NCI-H446 treated with DMSO at 0.1 percent for 48 hours (cell line): ENCODE data around the gene ZC3H7A.
"Not testable (repeated sequence)": the region's sequence is repeated elsewhere in the genome, so short reads cannot be mapped to it uniquely, and the experiment has no call there.

ENCODE experiments used
- DNase-seq: peaks from one replicate; lab custom pipeline; 2025; lab: John Stamatoyannopoulos, UW

The ZC3H7A gene

DNA sequence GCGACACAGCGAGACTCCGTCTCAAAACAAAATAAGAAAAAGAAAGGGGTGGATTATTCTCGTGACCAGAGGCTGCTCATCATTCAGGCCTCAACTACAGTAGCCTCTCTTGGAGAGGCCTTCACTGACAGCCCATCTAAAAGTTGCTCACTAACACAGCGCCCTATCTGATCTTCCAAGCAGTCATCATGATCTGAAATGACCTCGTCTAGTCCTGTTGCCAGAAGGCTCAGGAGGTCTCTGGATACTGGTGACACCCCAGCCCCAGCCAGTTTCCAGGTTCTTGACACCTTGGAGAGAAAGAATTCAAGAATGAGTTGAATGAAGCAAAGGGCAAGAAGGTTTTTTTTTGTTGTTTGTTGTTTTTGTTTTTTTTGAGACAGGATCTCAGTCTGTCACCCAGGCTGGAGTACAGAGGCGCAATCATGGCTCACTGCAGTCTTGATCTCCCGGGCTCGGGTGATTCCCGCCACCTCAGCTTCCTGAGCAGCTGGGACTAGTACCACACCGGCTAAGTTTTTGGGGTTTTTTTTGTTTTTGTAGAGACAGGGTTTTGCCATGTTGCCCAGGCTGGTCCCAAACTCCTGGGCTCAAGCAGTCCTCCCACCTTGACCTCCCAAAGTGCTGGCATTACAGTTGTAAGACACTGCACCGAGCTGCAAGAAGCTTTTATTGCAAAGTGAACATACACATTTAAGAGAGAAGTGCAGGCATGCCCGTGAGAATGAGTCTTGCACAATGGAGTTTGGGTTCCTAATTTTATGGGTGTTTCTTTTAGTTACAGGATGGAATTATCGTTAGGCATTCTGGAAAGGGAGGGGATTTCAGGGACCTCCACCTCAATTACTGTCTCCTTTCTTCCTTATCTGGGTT, 2.7 kb upstream of the ZC3H7A start:
- DNase-seq = no peak

DNA sequence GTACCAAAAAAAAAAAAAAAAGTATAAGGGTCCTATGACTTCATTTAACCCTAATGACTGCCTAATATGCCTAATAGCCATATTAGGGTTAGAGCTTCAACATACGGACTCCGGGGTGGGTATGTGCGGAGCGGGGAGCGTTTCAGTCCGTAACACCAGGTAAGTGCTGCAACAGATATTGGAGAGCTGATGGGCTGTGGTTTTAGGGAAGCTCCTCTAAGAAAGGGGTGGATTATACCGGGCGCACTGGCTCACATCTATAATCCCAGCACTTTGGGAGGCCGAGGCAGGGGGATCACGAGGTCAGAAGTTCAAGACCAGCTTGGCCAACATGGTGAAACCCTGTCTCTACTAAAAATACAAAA, 1.9 kb upstream of the ZC3H7A start:
- no peak for DNase-seq

DNA sequence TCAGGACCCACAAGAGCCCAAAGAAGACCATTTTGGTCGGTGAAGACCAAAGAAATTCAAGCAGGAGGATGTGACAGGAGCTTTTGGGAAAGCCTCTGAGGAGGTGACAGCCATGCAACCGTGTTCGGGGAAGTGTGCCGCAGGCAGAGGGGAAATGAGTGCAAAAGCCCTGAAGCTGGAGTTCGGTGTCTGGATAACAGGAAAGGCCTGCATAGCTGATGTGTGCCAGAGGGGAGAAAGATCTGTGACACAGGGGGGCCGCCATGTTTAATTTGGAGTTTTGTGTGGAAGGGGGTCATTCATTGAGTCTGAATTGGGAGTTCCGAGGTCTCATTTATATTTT, 870 bp upstream of the ZC3H7A start:
- no peak for DNase-seq

DNA sequence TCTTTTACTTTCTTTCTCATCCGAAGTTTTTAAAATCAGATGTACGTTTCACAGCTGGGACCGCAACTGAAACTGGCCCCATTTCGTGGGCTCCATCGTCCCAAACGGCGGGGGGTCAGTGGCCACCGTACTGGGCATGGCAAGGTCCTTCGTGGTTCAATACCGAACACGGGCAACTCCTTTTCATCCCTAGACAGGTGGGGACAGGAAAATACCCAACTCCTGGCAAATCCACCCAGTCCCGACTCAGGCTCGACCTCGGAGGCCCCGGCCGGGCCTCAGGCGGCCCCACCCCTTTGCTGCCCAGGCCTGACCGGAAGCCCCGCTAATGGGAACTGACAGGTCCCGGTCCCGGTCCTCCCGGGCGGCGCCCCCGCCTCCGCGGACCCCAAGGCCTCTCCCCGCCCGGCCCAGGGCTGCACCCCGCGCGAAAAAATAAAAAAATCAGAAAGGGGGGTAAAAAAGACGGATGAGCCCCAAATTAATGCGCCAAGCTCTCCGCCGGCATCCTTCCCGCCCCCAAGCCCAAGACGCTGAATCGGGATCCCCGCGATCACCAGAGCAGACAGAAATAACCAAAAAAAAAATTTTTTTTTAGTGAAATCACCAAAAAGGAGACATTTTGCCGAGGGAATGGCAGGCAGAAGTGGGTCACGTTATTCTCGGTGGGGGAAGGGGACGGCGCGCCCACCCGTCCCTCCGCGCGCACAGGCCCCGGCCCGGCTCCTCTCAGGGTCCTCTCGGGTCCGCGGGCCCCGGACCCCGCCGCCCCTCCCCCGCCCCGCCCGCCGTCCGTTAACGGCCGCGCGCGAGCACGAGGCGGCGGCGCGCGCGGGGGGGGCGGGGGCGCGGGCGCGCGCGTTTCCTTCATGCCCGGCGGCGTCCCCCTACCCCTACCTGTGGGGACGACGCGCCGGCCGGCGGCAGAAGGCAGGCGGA, 562 bp downstream of the ZC3H7A start:
- DNase-seq = no peak

DNA sequence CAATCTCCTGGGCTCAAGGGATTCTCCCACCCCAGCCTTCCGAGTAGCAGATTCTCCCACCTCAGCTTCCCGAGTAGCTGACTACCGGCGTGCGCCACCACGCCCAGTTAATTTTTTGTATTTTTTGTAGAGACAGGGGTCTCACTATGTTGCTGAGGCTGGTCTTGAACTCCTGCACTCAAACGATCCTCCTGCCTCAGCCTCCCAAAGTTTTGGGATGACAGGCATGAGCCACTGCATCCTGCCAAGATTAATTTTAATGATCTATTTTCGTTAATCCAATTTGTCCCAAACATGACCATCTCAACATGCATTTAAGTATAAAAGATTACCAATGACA, 1.2 kb downstream of the ZC3H7A start:
- DNase-seq = no peak

DNA sequence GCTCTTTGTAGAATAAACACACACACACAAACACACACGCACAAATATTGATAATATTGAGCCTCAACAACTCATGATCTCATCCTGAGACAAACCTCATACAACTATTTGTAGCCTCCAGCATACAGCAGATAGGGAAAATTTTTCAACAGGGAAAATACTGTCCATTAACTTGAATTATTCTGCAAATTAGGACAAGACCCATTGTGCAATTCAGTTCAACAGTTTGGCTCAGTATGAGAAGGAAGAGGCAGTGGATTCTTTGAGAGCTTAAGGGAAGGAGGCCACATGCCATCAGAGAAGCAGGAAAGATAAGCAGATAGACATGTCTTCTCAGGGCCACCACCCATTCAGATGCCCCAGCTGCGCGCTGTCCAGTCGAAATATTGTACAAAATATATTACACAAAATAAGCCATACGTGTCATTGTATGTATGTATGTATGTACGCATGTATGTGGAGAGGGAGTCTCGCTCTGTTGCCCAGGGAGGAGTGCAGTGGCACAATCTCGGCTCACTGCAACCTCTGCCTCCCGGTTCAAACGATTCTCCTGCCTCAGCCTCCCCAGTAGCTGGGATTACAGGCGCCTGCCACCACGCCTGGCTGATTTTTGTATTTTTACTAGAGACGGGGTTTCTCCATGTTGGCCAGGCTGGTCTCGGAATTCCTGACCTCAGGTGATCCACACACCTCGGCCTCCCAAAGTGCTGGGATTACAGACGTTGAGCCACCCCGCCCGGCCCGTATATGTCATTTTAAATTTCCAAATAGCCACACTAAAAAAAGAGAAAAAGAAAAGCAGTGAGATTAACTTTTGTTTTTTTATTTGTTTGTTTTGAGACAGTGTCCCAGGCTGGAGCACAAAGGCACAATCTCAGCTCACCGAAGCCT, 1.8 kb downstream of the ZC3H7A start:
- no peak for DNase-seq

DNA sequence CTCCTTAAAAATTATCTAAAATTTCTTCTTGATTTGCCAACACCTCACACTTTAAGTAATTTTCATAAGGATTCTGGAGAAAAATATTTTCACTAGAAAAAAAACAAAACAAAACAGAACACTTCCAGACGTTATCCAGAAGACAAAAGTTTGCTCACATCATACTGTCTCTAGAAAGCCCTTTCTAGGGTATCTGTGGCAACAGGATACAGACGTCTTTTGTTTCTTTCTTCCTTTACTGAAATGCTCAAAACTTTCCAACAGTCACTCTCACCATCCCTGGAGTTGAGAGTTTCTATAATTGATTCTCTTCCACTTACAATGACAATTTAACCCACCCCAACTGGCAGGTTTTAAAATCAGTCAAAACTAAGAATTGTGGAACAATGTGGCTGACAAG, 2.6 kb downstream of the ZC3H7A start:
- no peak for DNase-seq

DNA sequence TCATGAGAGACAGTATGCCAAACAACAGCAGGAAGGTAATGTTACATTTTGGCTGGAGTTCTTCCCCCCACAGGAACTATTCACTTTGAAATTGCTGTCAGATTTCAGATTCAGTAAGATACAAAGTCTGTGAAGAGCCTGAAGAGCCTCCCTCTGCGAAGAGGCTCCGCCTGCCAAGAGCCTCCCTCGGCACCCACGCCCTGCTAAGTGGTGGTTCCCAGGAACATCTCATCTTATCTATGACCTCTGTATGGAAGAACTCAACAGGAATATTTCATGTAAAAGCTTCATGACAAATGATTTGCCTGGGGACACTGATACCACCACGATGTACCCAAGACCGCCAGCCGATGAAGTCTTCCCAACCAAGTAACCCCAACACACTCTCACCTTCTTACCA, 3.2 kb downstream of the ZC3H7A start:
- no peak for DNase-seq

DNA sequence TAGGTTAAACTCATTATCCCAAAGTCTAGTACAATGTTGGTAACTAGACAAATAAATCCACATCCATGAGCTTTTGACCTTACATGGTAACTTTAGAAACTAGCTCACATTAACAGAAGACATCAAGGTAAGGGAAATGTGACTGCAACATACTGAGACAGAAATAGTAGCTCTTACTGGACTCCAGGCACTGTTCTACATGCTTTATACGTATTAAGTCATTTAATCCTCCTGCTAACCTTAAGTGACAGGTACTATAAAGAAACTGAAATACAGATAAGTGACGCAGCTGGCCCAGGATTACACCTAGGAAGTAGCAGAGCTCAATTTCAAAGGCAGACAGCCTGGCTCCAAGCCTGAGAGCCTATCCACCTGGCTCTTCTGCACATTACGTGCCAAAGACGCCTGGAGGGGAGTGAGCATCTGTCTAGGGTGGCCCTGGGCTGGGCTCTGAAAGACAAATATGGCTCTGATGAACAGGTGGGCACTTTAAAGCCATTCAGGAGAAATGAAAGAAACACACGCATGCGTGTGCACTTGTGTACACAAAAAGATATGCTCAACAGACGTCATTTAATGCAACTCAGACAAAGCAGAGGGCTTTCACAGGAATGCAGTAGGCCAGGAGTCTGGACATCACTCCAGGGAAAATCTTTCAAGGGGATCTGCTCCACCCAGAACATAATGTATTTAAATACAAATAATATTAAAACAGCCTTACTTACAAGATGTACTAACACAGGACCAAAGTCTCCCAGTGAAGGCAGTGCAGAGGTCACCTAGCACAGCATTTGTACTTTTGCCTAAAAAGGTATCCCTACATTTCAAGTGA, 4.4 kb downstream of the ZC3H7A start:
- DNase-seq = no peak

DNA sequence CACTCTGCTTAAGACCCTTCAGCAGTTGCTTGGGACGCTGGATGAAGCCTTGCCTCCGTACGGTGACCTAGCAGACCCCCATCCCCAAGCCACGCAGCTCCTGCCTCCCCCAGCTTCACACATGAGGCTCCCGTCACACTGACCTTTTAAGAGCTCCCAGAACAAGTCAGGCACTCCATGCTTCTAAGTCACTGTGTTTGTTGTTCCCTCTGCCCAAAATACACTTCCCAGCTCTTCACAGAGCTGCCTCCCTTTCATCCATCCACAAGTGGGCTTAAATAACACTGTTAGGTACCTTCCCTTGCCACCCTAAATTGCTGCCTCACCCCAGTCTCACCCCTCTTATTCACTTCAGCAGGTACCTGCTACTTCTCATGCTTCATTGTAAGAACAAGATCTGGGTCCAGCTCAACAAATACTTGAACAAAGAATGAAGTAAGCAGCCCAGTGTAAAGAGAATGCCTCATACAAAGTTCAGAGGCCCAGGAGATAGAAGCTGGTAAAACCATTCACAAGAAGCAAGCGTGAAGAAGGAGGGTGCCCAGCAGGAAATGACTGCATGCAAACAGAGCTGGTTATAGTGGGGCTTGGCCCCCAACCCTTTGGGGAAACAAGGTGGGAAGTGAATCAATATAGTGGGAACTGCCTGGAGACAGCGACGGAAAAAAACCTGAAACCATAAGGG, 5.8 kb downstream of the ZC3H7A start:
- DNase-seq = no peak

DNA sequence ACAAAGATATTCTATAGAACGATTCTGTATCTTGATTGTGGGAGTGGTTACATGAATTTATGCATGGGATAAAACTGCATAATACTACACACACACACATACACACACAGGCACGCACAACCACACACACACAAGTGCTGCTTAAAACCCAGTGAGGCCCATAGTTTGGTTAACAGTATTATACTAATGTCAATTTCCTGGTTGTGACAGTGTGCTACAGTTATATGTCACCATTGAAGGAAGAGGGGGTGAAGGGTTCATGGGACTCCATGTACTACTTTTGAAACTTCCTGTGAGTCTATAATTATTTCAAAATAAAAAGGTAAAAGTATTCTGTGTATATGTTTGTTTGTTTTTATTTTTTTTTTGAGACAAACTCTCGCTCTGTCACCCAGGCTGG, 8.1 kb downstream of the ZC3H7A start:
- no peak for DNase-seq

DNA sequence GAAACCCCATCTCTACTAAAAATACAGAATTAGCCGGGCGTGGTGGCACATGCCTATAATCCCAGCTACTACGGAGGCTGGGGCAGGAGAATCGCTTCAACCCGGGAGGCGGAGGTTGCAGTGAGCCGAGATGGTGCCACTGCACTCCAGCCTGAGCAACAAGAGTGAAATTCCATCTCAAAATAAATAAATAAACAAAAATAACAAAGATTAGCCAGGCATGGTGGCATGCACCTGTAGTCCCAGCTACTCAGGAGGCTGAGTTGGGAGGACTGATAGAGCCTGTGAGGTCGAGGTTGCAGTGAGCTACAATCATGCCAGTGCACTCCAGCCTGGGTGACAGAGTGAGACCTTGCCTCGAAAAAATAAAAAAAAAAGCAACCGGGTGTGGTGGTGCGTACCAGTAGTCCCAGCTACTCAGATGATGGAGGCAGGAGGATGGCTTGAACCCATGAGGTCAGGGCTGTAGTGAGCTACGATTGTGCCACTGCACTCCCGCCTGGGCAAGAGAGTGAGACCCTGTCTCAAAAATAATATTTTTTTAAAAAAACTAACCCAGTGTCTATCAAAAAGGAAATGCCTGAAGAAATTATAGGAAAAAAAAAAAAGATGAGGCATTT, 12.0 kb downstream of the ZC3H7A start:
- DNase-seq = not testable (repeated sequence)

DNA sequence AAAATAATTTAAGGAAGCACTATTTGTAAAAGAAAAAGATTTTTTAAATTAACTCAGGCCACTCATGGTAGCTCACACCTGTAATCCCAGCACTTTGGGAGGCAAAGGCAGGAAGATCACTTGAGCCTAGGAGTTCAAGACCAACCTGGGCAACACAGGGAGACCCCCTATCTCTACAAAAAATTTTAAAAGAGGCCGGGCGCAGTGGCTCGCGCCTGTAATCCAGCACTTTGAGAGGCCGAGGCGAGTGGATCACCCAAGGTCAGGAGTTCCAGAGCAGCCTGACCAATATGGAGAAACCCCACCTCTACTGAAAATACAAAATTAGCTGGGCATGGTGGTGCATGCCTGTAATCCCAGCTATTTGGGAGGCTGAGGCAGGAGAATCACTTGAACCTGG, 12.7 kb downstream of the ZC3H7A start:
- not testable (repeated sequence) for DNase-seq

DNA sequence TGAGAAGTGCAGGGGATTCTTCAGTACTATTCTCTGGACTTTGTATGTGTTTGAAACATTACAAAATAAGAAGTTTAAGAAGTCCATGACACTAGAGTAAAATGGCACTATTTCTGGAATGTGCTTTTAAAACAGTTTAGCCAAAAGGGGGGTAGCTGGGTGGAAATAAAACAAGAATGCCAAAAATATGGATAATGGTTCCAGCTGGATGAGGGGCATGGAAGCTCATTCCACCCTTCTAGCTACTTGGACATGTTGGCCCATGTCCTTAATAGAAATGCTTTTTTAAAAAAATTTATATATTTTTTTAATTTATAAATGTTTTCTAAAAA, 13.1 kb downstream of the ZC3H7A start:
- no peak for DNase-seq

DNA sequence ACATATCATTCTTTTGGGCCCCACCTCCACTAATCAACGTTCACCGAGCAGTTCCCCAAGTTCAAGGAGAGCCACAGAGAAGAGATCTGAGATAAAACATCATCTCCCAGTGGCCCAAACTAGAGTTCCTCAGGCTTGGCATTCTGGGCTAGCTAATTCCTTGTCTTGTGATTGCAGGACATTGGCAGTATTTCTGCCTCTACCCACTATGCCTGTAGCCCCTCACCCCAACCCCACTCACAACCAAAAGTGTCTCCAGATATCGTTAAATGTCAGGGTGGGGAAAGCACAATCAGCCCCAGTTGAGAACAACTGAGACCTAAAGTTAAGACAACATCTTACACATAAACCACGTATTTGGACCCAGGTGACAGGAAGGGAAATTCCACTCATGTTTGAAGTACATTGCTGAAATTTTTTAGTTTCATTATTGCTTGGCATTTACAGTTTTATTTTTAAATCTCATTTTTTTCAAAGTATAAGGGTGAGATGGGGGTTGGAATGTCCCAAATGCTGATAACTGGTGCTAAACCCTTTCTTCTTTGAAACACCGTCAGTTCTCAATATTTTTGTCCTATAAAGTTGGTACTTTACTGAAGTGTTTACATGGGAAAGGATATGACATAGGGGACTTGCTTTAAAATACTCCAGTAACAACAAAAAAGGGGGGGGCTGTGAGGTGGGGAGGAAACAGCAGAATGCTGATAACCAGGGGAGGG, 13.6 kb downstream of the ZC3H7A start:
- DNase-seq = no peak

DNA sequence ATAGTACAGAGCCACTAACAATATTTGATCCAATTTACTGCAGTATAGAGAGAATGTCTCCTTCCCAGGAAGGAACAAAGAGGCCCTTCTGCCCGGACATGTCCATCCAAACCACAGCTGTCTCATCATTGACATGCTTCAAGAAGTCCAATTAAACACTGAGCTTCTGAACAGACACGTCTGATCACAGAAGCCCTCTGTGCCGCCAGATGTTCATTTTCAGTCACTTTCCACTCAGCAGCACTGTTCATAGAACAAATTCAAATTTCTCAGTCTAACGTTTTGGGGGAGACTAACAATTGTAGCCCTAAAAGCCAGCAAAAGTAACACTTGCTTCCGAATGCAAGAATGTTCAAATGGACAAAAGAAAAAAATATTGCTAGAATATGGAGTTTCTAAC, 15.3 kb downstream of the ZC3H7A start:
- peak; percentile 84 for DNase-seq

DNA sequence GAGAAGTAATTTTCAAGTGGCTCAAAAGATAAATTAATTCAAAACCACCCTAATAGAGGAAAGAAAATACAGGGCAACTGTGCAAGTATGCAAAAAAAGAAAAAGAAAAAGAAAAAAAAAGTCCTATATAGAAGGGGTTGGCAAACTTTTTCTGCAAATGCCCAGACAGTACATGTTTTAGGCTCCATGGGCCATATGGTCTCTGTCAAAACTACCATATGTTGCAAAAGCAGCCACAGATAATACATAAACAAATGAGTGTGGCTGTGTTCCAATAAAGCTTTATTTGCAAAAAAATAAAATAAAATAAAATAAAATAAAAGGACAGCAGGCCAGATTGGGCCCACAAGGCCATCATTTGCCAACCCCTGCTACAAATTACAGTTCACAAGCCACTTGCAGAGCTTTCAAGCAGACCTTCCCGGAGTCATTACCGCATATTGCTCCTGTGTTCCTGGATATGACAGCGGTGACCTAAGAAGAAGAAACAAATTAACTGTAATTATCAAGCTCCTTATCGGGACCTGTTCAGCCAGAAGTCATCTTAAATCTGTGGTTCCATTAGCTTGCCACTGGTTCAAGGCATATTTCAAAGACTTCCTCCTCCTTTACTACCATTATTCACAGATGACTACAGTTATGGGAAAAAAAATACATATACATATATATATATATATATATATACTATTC, 15.9 kb downstream of the ZC3H7A start:
- DNase-seq = peak; percentile 61

DNA sequence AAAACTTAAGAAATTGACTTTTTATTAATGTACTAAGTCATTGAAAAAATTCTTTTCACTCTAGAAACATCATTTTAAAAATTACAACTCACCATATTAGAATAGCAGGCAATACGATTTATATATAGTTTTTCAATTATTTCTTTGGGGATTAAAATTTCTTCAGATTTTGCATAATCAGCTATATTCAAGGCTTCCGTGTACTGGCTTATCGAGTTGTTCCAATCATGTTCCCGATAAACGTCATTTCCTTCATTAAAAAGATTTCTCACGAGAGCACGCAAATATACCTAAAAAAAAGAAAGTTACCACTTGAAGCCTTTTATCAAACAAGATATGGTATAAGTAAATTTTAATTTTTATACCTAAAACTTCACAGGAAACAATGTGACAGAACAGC, 18.0 kb downstream of the ZC3H7A start:
- no peak for DNase-seq

DNA sequence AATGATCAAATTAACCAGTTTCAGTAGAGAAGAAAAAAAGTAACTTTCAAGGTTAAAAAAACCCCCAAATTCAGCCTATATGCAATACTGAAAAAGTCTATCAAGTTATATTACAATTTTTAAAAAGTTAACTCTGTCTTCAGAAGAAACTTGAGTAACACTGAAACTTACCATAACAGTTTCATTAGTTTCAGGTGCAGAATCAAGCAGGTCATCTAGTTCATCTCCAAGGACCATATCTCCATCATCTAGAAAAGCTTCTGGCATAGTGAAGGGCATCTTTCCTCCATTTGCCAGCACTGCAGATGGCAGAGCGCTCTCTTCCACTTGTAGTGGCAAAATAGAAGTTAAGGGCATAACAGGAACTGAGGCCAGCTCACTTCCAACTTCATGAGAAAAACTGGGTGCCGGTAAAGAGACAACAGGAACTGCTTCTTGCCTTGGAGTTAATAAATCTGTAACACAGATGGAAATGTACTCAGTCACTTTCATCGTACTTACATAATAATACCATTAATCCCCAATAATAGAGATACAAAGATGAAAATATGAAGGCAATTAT, 22.9 kb downstream of the ZC3H7A start:
- no peak for DNase-seq
